Caco-2 (cell line): ENCODE data around the gene XG. TPM values are rescaled to one million over a fixed set of nuclear protein-coding genes. Genes with fewer than 3 reads are reported as not detected.

Experiments used
- BruUV-seq: library from RNA; stranded (reverse); fragments of 400-500 nt; replicated peaks from 2 replicates; lab custom pipeline; 2021; lab: Mats Ljungman, UMichigan
- CTCF ChIA-PET: fragments of 300-600 bp; sonication (Branson Sonifier 250); formaldehyde crosslinking; loops from one replicate; lab custom pipeline; 2022; ENCODE audit warnings: antibody characterized with exemption; lab: Charles Lee
- POLR2A ChIA-PET: fragments of 300-600 bp; sonication (Branson Sonifier 250); formaldehyde crosslinking; loops from one replicate; lab custom pipeline; 2022; ENCODE audit warnings: antibody characterized with exemption; lab: Charles Lee
- DNase-seq, 2 experiments: peaks; one replicate each; pipeline versions ENCODE4 v3.0.0 to v3.0.0-alpha.2; 2020 to 2022
- H3K27me3 ChIP-seq: replicated peaks from 2 replicates; pipeline ENCODE4 v1.6.0; 2011; ENCODE audit warnings: low read length; ENCODE audit not compliant: control insufficient read depth, insufficient read depth
- H3K36me3 ChIP-seq: 2 replicates; pipeline ENCODE4 v1.5.1; 2011; ENCODE audit warnings: low read length; ENCODE audit not compliant: control insufficient read depth, insufficient read depth
- H3K4me1 ChIP-seq: fragments of 250-450 bp; sonication (Bioruptor Pico); 2 replicates; pipeline ENCODE4 v1.5.1; 2020; ENCODE audit warnings: mild to moderate bottlenecking
- H3K4me3 ChIP-seq: 2 replicates; pipeline ENCODE4 v1.5.1; 2011; ENCODE audit warnings: low read depth, mild to moderate bottlenecking, control low read depth, low read length
- H3K9me3 ChIP-seq: fragments of 250-450 bp; sonication (Bioruptor Pico); 2 replicates; pipeline ENCODE4 v1.5.1; 2020; ENCODE audit warnings: mild to moderate bottlenecking, moderate library complexity
- H3K27ac Mint-ChIP-seq: one replicate; pipeline ENCODE4 v1.8.0; 2022; ENCODE audit warnings: mixed read lengths; ENCODE audit not compliant: unreplicated experiment
- H3K27me3 Mint-ChIP-seq: one replicate; pipeline ENCODE4 v1.8.0; 2022; ENCODE audit warnings: mixed read lengths; ENCODE audit not compliant: insufficient read depth, unreplicated experiment
- H3K36me3 Mint-ChIP-seq: one replicate; pipeline ENCODE4 v1.8.0; 2022; ENCODE audit warnings: mild to moderate bottlenecking, mixed read lengths; ENCODE audit not compliant: insufficient read depth, unreplicated experiment
- H3K4me1 Mint-ChIP-seq: one replicate; pipeline ENCODE4 v1.8.0; 2022; ENCODE audit warnings: low read depth, mixed read lengths; ENCODE audit not compliant: unreplicated experiment
- H3K4me3 Mint-ChIP-seq: one replicate; pipeline ENCODE4 v1.8.0; 2022; ENCODE audit warnings: mild to moderate bottlenecking, moderate library complexity, mixed read lengths; ENCODE audit not compliant: unreplicated experiment
- H3K9me3 Mint-ChIP-seq: one replicate; pipeline ENCODE4 v1.8.0; 2022; ENCODE audit warnings: mixed read lengths; ENCODE audit not compliant: unreplicated experiment
- intact Hi-C: fragments of 100-400 bp; cut with micrococcal nuclease; formaldehyde crosslinking; loops from one replicate; pipeline ENCODE4 v1.10.0; 2022; ENCODE audit not compliant: unreplicated experiment
- total RNA-seq: library from RNA; stranded (reverse); gene quantifications from 2 replicates; pipeline ENCODE4 v1.2.3, GENCODE V29; 2022
- TF ChIP-seq, protein P1 (sequence below), 2 experiments: fragments of 200-600 bp in 1 of 2; IDR thresholded peaks; 1 replicate in 1 of 2; 2 replicates in 1 of 2; pipeline versions ENCODE4 v1.5.1 to v1.8.0; 2011 to 2022; ENCODE audit warnings: antibody characterized with exemption in 1 of 2, control low read depth in 1 of 2, inconsistent platforms in 1 of 2, low read depth in 1 of 2, low read length in 1 of 2, mild to moderate bottlenecking in 1 of 2, moderate library complexity in 1 of 2; ENCODE audit not compliant: insufficient read depth in 1 of 2, severe bottlenecking in 1 of 2, unreplicated experiment in 1 of 2

The XG gene
- total RNA-seq, 1 experiment from 2014 or later = 1.2 TPM

DNA sequence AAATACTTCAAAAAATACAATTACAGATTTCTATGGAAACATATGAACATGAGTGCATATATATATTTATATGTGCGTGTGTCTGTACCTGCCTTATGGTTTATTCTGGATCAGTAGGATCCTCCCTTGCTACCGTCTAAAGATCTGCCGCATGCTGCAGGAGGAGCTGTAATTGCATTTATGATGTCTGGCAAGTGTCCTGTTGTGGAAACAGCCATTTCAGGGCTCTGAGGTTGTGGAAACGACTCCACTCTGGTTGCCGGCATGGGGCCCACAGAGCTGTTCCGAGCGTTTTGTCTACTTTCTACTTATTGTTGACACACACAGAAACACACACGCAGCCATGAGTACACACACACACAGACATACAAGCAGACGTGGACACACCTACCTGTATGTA, 39.4 kb upstream of the XG start:
- CTCF ChIA-PET = no interaction called here
- Histone ChIP-seq H3K4me1 (peaks cover 45% of the 10 kb centered on the region), H3K36me3 (peaks cover 6% of the 10 kb centered on the region; the same call in 1 of the 2 replicates), H3K27me3 (no peaks in the 10 kb centered on the region), H3K9me3 (no peaks in the 10 kb centered on the region), H3K4me3 (no peak overlapping the region)
- POLR2A ChIA-PET = no interaction called here
- H3K27ac Mint-ChIP-seq = no peak overlapping the region
- no peak overlapping the region for H3K4me3 Mint-ChIP-seq
- peaks cover 47% of the 10 kb centered on the region for H3K4me1 Mint-ChIP-seq
- no peaks in the 10 kb centered on the region for H3K9me3 Mint-ChIP-seq
- TF ChIP-seq, protein P1, sequence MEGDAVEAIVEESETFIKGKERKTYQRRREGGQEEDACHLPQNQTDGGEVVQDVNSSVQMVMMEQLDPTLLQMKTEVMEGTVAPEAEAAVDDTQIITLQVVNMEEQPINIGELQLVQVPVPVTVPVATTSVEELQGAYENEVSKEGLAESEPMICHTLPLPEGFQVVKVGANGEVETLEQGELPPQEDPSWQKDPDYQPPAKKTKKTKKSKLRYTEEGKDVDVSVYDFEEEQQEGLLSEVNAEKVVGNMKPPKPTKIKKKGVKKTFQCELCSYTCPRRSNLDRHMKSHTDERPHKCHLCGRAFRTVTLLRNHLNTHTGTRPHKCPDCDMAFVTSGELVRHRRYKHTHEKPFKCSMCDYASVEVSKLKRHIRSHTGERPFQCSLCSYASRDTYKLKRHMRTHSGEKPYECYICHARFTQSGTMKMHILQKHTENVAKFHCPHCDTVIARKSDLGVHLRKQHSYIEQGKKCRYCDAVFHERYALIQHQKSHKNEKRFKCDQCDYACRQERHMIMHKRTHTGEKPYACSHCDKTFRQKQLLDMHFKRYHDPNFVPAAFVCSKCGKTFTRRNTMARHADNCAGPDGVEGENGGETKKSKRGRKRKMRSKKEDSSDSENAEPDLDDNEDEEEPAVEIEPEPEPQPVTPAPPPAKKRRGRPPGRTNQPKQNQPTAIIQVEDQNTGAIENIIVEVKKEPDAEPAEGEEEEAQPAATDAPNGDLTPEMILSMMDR (IDR thresholded peaks at IDR 0.05; ENCODE audit: insufficient read depth in 1 of 2, low read depth in 1 of 2, low read length in 1 of 2, severe bottlenecking in 1 of 2, unreplicated experiment in 1 of 2) = no peak
- H3K27me3 Mint-ChIP-seq = no peaks in the 10 kb centered on the region
- no TSS peak for BruUV-seq
- intact Hi-C loops = no loop called here
- peaks cover 44% of the 10 kb centered on the region for H3K36me3 Mint-ChIP-seq
- DNase-seq = no peak

DNA sequence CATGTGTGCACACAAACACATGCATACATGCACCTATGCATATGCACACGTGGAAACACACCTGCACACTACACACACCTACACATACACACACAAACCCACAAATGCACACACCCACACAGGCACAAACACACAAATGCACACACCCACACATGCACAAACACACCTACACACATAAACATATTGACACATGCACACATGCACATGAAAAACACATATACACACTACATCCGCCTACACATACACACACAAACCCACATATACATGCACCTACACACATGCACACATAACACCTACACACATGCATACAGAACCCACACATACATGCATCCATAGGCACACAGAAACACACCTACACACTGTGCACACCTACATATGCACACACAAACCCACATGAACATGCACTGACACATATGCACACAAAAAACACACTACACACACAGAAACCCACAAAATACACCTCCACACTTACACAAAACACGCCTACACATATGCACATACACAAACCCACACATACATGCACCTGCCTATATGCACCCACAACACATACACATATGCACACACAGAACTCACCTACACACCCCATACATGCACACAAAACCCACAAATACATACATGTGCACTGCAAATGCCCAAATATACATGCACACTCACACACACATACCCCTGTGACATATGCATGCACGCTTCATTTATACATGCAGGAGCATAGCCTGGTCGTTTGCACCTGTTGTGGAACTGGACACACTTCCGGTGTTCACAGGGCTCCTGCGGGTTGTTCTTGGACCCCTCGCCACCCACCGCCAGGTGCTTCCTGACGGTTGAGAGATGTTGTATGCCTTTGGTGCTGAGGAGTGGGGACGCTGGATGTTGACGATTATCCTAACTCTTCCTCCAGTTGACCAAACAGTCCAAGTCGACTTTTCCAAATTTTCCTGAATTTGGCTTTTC, 38.7 kb upstream of the XG start:
- ChIA-PET CTCF (no interaction called here), POLR2A (no interaction called here)
- Mint-ChIP-seq H3K4me3 (no peak overlapping the region), H3K27ac (no peak overlapping the region), H3K27me3 (no peaks in the 10 kb centered on the region), H3K9me3 (no peaks in the 10 kb centered on the region), H3K4me1 (peaks cover 40% of the 10 kb centered on the region), H3K36me3 (peaks cover 44% of the 10 kb centered on the region)
- Histone ChIP-seq H3K36me3 (peaks cover 6% of the 10 kb centered on the region), H3K27me3 (no peaks in the 10 kb centered on the region), H3K9me3 (no peaks in the 10 kb centered on the region), H3K4me1 (peaks cover 37% of the 10 kb centered on the region), H3K4me3 (no peak overlapping the region)
- BruUV-seq = no TSS peak
- TF ChIP-seq, protein P1 (IDR thresholded peaks at IDR 0.05; ENCODE audit: insufficient read depth in 1 of 2, low read depth in 1 of 2, low read length in 1 of 2, severe bottlenecking in 1 of 2, unreplicated experiment in 1 of 2) = no peak
- intact Hi-C loops = no loop called here
- no peak for DNase-seq

DNA sequence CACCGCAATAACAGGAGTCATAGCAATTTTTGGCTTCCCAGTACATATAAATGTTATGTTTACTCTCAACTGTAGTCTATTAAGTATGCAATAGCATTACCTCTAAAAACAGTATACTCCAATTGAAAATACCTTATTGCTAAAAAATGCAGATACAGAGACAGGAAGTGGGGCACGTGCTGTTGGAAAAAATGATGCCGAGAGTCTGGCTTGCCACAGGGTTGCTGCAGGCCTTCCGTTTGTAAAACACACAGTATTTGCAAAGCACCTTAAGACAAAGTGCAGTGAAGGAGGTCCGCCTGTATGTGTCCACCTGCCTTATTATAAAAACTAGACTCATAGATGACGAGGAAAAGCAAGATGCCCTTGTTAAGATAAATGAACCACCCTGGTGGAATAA, 37.3 kb upstream of the XG start:
- Histone ChIP-seq H3K27me3 (no peaks in the 10 kb centered on the region), H3K4me1 (peaks cover 33% of the 10 kb centered on the region), H3K4me3 (no peak overlapping the region), H3K36me3 (peaks cover 6% of the 10 kb centered on the region), H3K9me3 (no peaks in the 10 kb centered on the region)
- peak overlapping the region; percentile 65 for H3K27ac Mint-ChIP-seq
- no TSS peak for BruUV-seq
- CTCF ChIA-PET = no interaction called here
- H3K9me3 Mint-ChIP-seq = no peaks in the 10 kb centered on the region
- H3K36me3 Mint-ChIP-seq = peaks cover 52% of the 10 kb centered on the region
- intact Hi-C loops = loop anchor here (2.0 kb wide), 1 partner anchor 60 kb away; no protein-coding TSS in a partner anchor
- no peaks in the 10 kb centered on the region for H3K27me3 Mint-ChIP-seq
- H3K4me1 Mint-ChIP-seq = peaks cover 30% of the 10 kb centered on the region
- H3K4me3 Mint-ChIP-seq = peak overlapping the region; percentile 50
- TF ChIP-seq, protein P1 (IDR thresholded peaks at IDR 0.05; ENCODE audit: insufficient read depth in 1 of 2, low read depth in 1 of 2, low read length in 1 of 2, severe bottlenecking in 1 of 2, unreplicated experiment in 1 of 2) = no peak
- DNase-seq = no peak
- POLR2A ChIA-PET = no interaction called here
